Measurements from ENCODE around the gene CLEC16A.

The CLEC16A gene

GRCh38 chr16:10978871-10979446 is 34.6 kb downstream of the CLEC16A start:
- TF ChIP-seq CTCF (IDR thresholded peaks at IDR 0.05) = no peak
- intact Hi-C loops (cut with DNase I; ENCODE audit: low total_unique reads) = loop anchor here (10.0 kb wide), 1 partner anchor 366 kb away; the partner anchor contains the start of gene RMI2

GRCh38 chr16:10979717-10980601 is 35.6 kb downstream of the CLEC16A start:
- intact Hi-C loops (cut with DNase I; ENCODE audit: low total_unique reads) = loop anchor here (10.0 kb wide), 1 partner anchor 365 kb away; the partner anchor contains the start of gene RMI2
- TF ChIP-seq CTCF (IDR thresholded peaks at IDR 0.05) = no peak
- DNase-seq = peak; percentile 67 to 86
- Histone ChIP-seq H3K36me3 (peaks cover 5 to 47% (median 21%) of the 10 kb centered on the region in 3 donors), H3K27ac (peak overlapping the region; percentile 58 to 73), H3K9me3 (no peaks in the 10 kb centered on the region), H3K27me3 (no peaks in the 10 kb centered on the region), H3K4me1 (peaks cover 0 to 18% (median 15%) of the 10 kb centered on the region in 4 donors), H3K4me3 (no peak overlapping the region)

More at GRCh38 chr16:10978871-10979446, 34.6 kb downstream of the CLEC16A start:
- no peak overlapping the region for H3K4me3 ChIP-seq
- DNase-seq = no peak
- H3K4me1 ChIP-seq = peaks cover 0 to 18% (median 15%) of the 10 kb centered on the region in 4 donors
- H3K27me3 ChIP-seq = no peaks in the 10 kb centered on the region
- peaks cover 5 to 39% (median 27%) of the 10 kb centered on the region in 3 donors for H3K36me3 ChIP-seq
- no peaks in the 10 kb centered on the region for H3K9me3 ChIP-seq
- H3K27ac ChIP-seq = peak overlapping the region; percentile 58 to 73

- no peaks in the 10 kb centered on the region for H3K9me3 ChIP-seq
- H3K36me3 ChIP-seq = peaks cover 5 to 52% (median 17%) of the 10 kb centered on the region in 3 donors
- H3K27ac ChIP-seq = peak overlapping the region; percentile 58 to 73
- H3K4me3 ChIP-seq = no peak overlapping the region
- DNase-seq = no peak
- no peaks in the 10 kb centered on the region for H3K27me3 ChIP-seq
- H3K4me1 ChIP-seq = peaks cover 0 to 18% (median 15%) of the 10 kb centered on the region in 4 donors
- intact Hi-C loops (cut with DNase I; ENCODE audit: low total_unique reads) = no loop called here
- no peak for TF ChIP-seq CTCF (IDR thresholded peaks at IDR 0.05)
These were observed 36.4 kb downstream of the CLEC16A start for GRCh38 chr16:10980813-10981212.

- DNase-seq = no peak
- peaks cover 5 to 54% (median 15%) of the 10 kb centered on the region in 3 donors for H3K36me3 ChIP-seq
- intact Hi-C loops (cut with DNase I; ENCODE audit: low total_unique reads) = no loop called here
- no peaks in the 10 kb centered on the region for H3K9me3 ChIP-seq
- H3K4me1 ChIP-seq = peaks cover 0 to 18% (median 15%) of the 10 kb centered on the region in 4 donors
- H3K27ac ChIP-seq = no peak overlapping the region
- no peak overlapping the region for H3K4me3 ChIP-seq
- H3K27me3 ChIP-seq = no peaks in the 10 kb centered on the region
- no peak for TF ChIP-seq CTCF (IDR thresholded peaks at IDR 0.05)
These were observed 37.4 kb downstream of the CLEC16A start for GRCh38 chr16:10981697-10982216.

GRCh38 chr16:10982465-10983150 is 38.2 kb downstream of the CLEC16A start:
- Histone ChIP-seq H3K4me3 (no peak overlapping the region), H3K27me3 (no peaks in the 10 kb centered on the region), H3K27ac (no peak overlapping the region), H3K36me3 (peaks cover 0 to 49% (median 10%) of the 10 kb centered on the region in 3 donors), H3K9me3 (no peaks in the 10 kb centered on the region), H3K4me1 (peaks cover 0 to 18% (median 15%) of the 10 kb centered on the region in 4 donors)
- intact Hi-C loops (cut with DNase I; ENCODE audit: low total_unique reads) = no loop called here
- peak in 1 of 2 donors; percentile 56 for DNase-seq
- no peak for TF ChIP-seq CTCF (IDR thresholded peaks at IDR 0.05)

All from tibial artery (tissue), 4 donors.